KOPT-K1 (cell line): ENCODE results near the gene NFIC.
"Not testable (repeated sequence)": the region's sequence is repeated elsewhere in the genome, so short reads cannot be mapped to it uniquely, and the experiment has no call there.

Source experiments
- H3K27ac ChIP-seq: fragments of 200-600 bp; sonication (generic); 2 replicates; pipeline ENCODE4 v1.5.1; 2016; ENCODE audit warnings: antibody characterized with exemption, mild to moderate bottlenecking, low read depth, low read length; ENCODE audit not compliant: poor library complexity, severe bottlenecking
- H3K36me3 ChIP-seq: fragments of 200-600 bp; sonication (generic); 2 replicates; pipeline ENCODE4 v1.5.1; 2017; ENCODE audit warnings: antibody characterized with exemption, mild to moderate bottlenecking, low read length, moderate library complexity; ENCODE audit not compliant: insufficient read depth
- H3K9me3 ChIP-seq: fragments of 200-600 bp; sonication (generic); 2 replicates; pipeline ENCODE4 v1.5.1; 2017; ENCODE audit warnings: antibody characterized with exemption, low read length, mild to moderate bottlenecking; ENCODE audit not compliant: insufficient read depth, poor library complexity, severe bottlenecking

NFIC gene

DNA sequence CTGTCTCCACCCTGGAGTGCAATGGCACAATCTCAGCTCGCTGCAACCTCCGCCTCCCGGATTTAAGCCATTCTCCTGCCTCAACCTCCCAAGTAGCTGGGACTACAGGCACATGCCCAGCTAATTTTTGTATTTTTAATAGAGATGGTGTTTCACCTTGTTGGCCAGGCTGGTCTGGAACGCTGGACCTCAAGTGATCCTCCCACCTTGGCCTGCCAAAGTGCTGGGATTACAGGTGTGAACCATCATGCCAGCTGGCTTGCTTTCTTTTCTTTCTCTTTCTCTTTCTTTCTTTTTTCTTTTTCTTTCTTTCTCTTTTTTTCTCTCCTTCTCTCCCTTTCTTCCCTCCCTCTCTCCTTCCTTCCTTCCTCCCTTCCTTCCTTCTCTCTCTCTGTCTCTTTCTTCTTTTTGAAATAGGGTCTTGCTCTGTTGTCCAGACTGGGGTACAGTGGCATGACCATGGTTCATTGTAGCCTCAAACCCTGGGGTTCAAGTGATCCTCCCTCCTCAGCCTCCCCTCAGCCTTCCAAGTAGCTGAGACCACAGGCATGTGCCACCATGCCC lies 33.3 kb upstream of the NFIC start:
- Histone ChIP-seq H3K27ac (no peak overlapping the region), H3K9me3 (no peaks in the 10 kb centered on the region), H3K36me3 (no peaks in the 10 kb centered on the region)

- Histone ChIP-seq H3K9me3 (no peaks in the 10 kb centered on the region), H3K27ac (no peak overlapping the region), H3K36me3 (no peaks in the 10 kb centered on the region)
Observed at GRCh38 chr19:3333662-3334061, 32.7 kb upstream of the NFIC start.

DNA sequence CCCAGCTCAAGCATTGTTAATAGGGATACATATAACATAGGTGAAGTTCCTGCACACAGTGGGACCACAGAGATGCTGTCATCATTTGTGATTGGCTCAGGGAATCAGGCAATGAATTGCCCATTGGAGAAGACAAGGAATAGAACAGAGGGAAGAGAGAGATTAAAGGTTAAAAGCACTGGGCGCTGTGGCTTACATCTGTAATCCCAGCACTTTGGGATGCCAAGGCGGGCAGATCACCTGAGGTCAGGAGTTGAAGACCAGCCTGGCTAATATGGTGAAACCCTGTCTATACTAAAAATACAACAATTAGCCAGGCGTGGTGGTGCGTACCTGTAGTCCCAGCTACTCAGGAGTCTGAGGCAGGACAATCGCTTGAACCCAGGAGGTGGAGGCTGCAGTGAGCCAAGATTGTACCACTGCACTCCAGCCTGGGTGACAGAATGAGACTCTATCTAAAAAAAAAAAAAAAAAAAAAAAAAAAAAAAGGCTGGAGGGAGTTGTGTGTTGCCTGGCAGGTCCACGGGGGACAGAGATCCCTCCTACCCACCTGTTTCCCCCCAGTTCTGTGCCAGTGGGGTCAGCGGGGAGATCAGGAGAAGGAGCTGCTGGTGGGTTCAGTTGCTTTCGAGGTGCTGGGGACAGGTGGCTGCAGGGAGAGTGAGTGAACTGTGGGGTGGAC lies 31.5 kb upstream of the NFIC start:
- H3K9me3 ChIP-seq, H3K27ac ChIP-seq, H3K36me3 ChIP-seq: not testable (repeated sequence)

GRCh38 chr19:3335431-3336350 lies 30.7 kb upstream of the NFIC start:
- Histone ChIP-seq H3K27ac (no peak overlapping the region), H3K36me3 (no peaks in the 10 kb centered on the region), H3K9me3 (no peaks in the 10 kb centered on the region)

- peak overlapping the region; percentile 96 for H3K27ac ChIP-seq
Observed at GRCh38 chr19:3336351-3336679, 30.1 kb upstream of the NFIC start.

DNA sequence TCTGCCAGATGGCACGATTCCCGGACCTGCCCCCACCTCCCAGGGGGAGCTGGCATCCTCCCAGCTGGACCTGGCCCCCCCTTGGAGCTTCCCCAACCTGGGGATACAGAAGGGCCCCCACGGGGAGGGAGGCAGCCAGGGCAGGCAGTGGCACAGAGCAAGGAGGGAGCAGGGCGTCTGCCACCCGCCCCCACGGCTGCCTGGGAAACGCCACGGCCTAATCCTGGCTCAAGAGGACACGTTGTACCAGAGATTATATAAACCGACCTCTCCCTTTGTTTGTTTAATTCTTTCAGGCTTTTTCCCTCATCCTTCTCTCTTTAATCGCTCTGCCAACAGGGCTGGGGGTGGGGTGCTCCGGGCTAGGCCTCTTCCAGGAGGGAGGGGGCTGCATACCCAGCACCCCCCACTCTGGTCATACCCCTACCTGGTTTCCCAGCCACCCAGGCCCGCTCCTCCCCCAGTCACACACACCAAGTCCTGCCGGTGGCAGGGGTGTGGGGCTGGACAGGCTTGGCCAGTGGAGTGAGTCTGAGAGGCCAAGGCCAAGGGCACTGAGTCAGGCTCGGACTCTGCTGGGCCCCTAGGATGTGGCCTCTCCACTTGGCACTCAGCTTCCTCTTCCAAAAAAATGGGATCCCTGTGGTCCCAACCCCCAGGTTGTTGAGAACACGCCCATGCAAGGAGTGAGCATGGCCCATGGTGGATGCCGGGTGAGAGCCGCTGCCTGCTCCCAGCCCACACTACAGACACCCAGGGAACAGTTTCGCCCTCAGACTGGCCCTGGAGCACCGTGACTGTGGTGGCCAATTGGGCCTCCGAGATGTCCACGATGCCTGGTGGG lies 29.5 kb upstream of the NFIC start:
- Histone ChIP-seq H3K36me3 (no peaks in the 10 kb centered on the region), H3K9me3 (no peaks in the 10 kb centered on the region), H3K27ac (peak overlapping the region; percentile 96)

More at GRCh38 chr19:3336351-3336679, 30.1 kb upstream of the NFIC start:
- H3K9me3 ChIP-seq: no peaks in the 10 kb centered on the region
- H3K36me3 ChIP-seq: no peaks in the 10 kb centered on the region

DNA sequence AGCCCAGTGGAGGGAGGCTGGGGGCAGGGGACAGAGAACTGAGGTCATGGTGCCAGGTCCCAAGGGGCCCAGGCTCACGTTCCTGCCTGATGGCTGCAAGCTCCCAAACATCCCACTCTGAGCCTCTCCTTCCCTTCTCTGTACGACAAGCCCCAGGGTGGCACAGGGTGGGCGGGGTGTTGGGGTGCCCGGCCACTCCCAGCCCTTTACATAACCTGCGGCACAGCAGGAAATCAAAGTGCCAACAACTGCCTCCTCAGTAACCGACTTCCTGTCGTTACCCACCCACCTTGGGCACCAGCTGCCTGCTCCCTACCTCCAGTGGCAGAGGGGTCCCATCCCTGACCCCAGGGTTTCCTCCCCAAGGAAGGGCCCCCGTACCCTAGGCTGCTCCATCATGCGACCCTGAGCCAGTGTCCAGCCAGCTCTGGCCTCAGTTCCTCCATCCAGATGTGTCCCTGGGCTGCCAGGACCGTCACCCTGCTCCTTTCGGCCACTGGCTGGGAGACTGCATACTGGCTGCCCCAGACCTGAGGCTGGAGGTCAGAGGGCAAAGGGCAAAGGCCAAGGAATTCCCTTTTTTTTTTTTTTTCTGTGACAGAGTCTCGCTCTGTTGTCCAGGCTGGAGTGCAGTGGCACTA lies 27.7 kb upstream of the NFIC start:
- H3K36me3 ChIP-seq: no peaks in the 10 kb centered on the region
- H3K9me3 ChIP-seq: no peaks in the 10 kb centered on the region
- peak overlapping the region; percentile 96 for H3K27ac ChIP-seq

DNA sequence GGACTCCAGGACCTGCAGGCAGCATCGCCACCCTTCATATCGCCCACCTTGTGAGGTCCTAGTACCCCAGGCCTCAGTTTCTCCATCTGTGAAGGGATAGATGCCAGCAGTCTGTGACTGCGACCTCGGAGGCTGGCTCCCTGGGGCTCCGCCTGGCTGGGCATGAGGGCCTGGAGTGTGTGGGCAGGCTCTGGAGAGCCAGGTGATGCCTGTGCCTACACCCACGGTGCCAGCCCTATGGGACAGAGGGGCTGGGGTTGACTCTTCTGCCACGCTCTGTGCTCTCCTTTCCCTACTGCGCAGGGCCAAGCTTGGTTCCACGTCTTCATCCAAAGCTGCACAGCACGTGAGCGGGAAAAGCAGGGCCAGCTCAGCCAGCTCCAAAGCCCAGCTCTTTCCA lies 26.0 kb upstream of the NFIC start:
- Histone ChIP-seq H3K27ac (peak overlapping the region; percentile 96), H3K36me3 (no peaks in the 10 kb centered on the region), H3K9me3 (no peaks in the 10 kb centered on the region)

- H3K27ac ChIP-seq: peak overlapping the region; percentile 55
- H3K9me3 ChIP-seq: no peaks in the 10 kb centered on the region
- no peaks in the 10 kb centered on the region for H3K36me3 ChIP-seq
Observed at GRCh38 chr19:3342246-3342645, 24.1 kb upstream of the NFIC start.

GRCh38 chr19:3342962-3343361 lies 23.4 kb upstream of the NFIC start:
- peak overlapping the region; percentile 73 for H3K27ac ChIP-seq
- H3K36me3 ChIP-seq, H3K9me3 ChIP-seq: not testable (repeated sequence)

DNA sequence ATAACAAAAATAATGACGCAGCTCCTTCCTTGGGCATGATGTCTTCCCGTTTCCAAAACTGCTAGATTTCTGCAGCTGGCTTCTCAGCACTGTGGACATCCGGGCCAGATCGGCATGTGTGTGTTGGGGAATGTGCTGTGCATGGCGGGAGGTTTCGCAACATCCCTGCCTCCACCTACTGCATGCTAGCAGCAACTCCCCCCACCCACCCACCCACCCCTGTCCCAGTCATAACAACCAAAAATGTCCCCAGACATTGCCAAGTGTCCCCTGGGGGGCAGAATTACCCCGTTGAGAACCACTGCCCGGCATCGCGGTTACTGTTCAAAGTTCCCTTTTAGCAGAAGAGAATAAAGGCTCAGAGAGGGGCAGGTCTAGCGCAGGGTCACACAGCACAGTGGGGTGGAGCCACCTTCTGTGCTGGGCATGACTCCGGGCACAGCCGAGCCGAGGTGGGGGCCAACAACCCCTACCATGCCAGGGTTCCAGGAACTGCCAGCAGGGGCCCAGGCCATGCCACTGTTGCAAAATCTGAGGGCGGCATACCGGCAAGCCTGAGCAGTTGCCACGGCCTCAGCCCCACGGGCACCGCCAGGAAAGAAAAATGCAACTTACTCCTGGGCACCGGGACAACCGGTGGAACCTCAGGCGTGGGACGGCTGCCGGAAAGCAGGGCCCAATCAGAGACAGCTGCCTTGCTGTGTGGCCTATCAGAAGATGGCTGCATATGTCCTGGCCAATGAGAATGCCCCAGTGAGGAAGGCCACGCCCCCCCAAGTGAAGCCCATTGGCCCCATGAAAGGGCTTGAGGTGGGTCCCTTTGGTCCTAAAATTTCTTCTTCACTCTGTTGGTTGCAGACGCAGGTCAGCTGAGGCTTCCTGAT lies 22.5 kb upstream of the NFIC start:
- H3K9me3 ChIP-seq: no peaks in the 10 kb centered on the region
- H3K27ac ChIP-seq: peak overlapping the region; percentile 73
- H3K36me3 ChIP-seq: no peaks in the 10 kb centered on the region

GRCh38 chr19:3344608-3345598 lies 21.5 kb upstream of the NFIC start:
- Histone ChIP-seq H3K27ac (peak overlapping the region; percentile 73), H3K9me3 (no peaks in the 10 kb centered on the region), H3K36me3 (no peaks in the 10 kb centered on the region)
